Measurements from ENCODE around the gene DRC1. TPM values are rescaled to one million over a fixed set of nuclear protein-coding genes. Genes with fewer than 3 reads are reported as not detected.

The DRC1 gene
- total and polyA plus RNA-seq, 4 donors = 2.5 to 18.4 (median 8.8) TPM

- H3K9me3 ChIP-seq (ENCODE audit: control insufficient read depth in 4 of 4, insufficient read depth in 3 of 4, low read length in 3 of 4) = peaks cover 0 to 2% (median 0%) of the 10 kb centered on the region in 4 donors
- ATAC-seq (ENCODE audit: insufficient read depth, low FRiP score) (no peak), DNase-seq (no peak)
- no peak overlapping the region for H3K9ac ChIP-seq (ENCODE audit: insufficient read depth in 1 of 2, low read length in 2 of 2)
- no peak for TF ChIP-seq CTCF (IDR thresholded peaks at IDR 0.05; ENCODE audit: control extremely low read depth, extremely low read depth)
- H3K4me3 ChIP-seq = no peak overlapping the region
- no peaks in the 10 kb centered on the region for H3K27me3 ChIP-seq (ENCODE audit: control insufficient read depth in 3 of 3, insufficient read depth in 3 of 3, low read length in 2 of 3)
- H3K36me3 ChIP-seq (ENCODE audit: control insufficient read depth in 4 of 4, insufficient read depth in 4 of 4, low read length in 4 of 4) = no peaks in the 10 kb centered on the region
- 92% methylated on average over 6 of the region's 6 CpGs for WGBS, 2 donors
- peaks cover 0 to 9% (median 0%) of the 10 kb centered on the region in 5 donors for H3K4me1 ChIP-seq (ENCODE audit: control insufficient read depth in 5 of 5, insufficient read depth in 5 of 5, low read length in 5 of 5)
- H3K27ac ChIP-seq (ENCODE audit: low read depth in 1 of 2, low read length in 1 of 2) = no peak overlapping the region
These were observed 73.3 kb downstream of the DRC1 start for GRCh38 chr2:26475037-26475436.

- Histone ChIP-seq H3K4me3 (no peak overlapping the region), H3K9ac (ENCODE audit: insufficient read depth in 1 of 2, low read length in 2 of 2) (no peak overlapping the region), H3K27ac (ENCODE audit: low read depth in 1 of 2, low read length in 1 of 2) (no peak overlapping the region), H3K27me3 (ENCODE audit: control insufficient read depth in 3 of 3, insufficient read depth in 3 of 3, low read length in 2 of 3) (no peaks in the 10 kb centered on the region), H3K4me1 (ENCODE audit: control insufficient read depth in 5 of 5, insufficient read depth in 5 of 5, low read length in 5 of 5) (peaks cover 0 to 12% (median 1%) of the 10 kb centered on the region in 5 donors), H3K9me3 (ENCODE audit: control insufficient read depth in 4 of 4, insufficient read depth in 3 of 4, low read length in 3 of 4) (peaks cover 0 to 2% (median 0%) of the 10 kb centered on the region in 4 donors), H3K36me3 (ENCODE audit: control insufficient read depth in 4 of 4, insufficient read depth in 4 of 4, low read length in 4 of 4) (no peaks in the 10 kb centered on the region)
- WGBS, 2 donors = 81 to 92% methylated on average over 20 to 22 of the region's 22 CpGs
- ATAC-seq (ENCODE audit: insufficient read depth, low FRiP score) (no peak), DNase-seq (no peak)
- TF ChIP-seq CTCF (IDR thresholded peaks at IDR 0.05; ENCODE audit: control extremely low read depth, extremely low read depth) = no peak
These were observed 74.2 kb downstream of the DRC1 start for GRCh38 chr2:26475832-26476501.

DNA sequence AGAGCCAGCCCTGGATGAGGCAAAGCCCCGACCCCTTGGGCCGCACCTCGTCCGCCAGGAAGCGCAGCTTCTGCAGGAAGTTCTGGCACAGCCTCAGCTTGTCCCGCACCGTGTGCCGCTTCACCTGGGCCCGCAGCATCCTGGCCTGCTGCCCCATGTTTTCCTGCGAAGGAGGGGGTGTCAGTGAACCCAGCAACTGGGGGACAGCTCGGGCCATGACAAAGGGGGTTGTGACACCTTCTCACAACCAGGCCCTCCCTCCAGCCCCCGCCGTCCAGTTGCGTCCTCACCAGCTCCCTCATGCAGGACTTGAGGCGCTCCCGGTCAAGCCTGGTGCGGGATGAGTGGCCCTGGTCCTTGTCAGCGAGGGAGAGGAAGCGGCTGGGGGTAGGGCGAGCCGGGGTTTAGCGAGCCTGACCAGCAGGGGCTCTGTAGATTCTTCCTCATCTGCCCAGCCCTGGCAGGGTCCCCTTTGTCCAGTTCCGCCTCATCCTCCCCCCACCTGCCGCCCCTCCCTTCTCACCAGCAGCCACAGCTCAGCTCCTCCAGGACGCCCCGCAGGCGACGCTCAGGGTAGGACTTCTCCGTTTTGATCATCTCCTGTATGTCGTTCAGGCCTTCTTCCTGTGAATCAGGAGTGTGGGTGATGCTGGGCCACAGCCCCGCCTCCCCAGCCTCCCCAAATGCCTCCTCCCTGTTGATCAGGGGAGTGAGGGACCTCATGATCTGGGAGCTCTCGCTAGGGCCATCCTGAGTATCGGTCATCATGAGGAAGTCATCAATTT is 75.6 kb downstream of the DRC1 start:
- Histone ChIP-seq H3K4me3 (no peak overlapping the region), H3K36me3 (ENCODE audit: control insufficient read depth in 4 of 4, insufficient read depth in 4 of 4, low read length in 4 of 4) (no peaks in the 10 kb centered on the region), H3K9me3 (ENCODE audit: control insufficient read depth in 4 of 4, insufficient read depth in 3 of 4, low read length in 3 of 4) (no peaks in the 10 kb centered on the region), H3K27ac (ENCODE audit: low read depth in 1 of 2, low read length in 1 of 2) (no peak overlapping the region), H3K27me3 (ENCODE audit: control insufficient read depth in 3 of 3, insufficient read depth in 3 of 3, low read length in 2 of 3) (no peaks in the 10 kb centered on the region), H3K9ac (ENCODE audit: insufficient read depth in 1 of 2, low read length in 2 of 2) (no peak overlapping the region), H3K4me1 (ENCODE audit: control insufficient read depth in 5 of 5, insufficient read depth in 5 of 5, low read length in 5 of 5) (peaks cover 0 to 16% (median 2%) of the 10 kb centered on the region in 5 donors)
- DNase-seq (no peak), ATAC-seq (ENCODE audit: insufficient read depth, low FRiP score) (no peak)
- no peak for TF ChIP-seq CTCF (IDR thresholded peaks at IDR 0.05; ENCODE audit: control extremely low read depth, extremely low read depth)
- 47 to 49% methylated on average over 32 to 33 of the region's 33 CpGs for WGBS, 2 donors
